Stimulated activated CD4-positive, alpha-beta T cell treated with anti-CD3 and anti-CD28 coated beads, Interleukin-15, amount 100 ng/mL, for 1 hour (primary cell): ENCODE results near the gene PMFBP1.

Source experiments
- DNase-seq, 2 donors: peaks; one replicate each; pipeline ENCODE4 v3.0.0-alpha.2; 2020; ENCODE audit warnings: low read depth in 1 of 2, low spot score in 1 of 2

The PMFBP1 gene

GRCh38 chr16:72134507-72134906, 37.4 kb downstream of the PMFBP1 start:
- DNase-seq, result no peak

DNA sequence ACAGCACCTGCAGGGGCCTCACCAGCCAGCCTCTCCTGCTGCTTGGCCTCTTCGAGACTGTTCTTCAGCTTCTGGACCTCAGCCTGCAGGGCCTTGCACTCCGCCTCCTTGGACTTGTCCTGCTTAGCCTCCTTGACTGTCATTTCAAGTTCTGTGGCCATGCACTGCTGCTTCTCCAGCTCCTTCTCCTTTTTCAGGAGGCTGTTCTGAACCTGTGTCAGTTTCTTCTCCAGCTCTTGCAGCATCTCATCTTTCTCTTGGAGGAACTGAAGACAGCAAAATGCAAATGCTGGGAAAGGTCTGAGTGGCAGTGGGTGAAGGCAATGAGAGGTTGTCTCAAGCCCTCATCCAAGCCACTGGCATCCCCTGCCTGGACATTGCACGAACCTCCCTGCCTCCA, 39.2 kb downstream of the PMFBP1 start:
- no peak for DNase-seq

GRCh38 chr16:72131036-72131435, 40.9 kb downstream of the PMFBP1 start:
- no peak for DNase-seq

GRCh38 chr16:72129976-72130656, 41.8 kb downstream of the PMFBP1 start:
- no peak for DNase-seq

DNA sequence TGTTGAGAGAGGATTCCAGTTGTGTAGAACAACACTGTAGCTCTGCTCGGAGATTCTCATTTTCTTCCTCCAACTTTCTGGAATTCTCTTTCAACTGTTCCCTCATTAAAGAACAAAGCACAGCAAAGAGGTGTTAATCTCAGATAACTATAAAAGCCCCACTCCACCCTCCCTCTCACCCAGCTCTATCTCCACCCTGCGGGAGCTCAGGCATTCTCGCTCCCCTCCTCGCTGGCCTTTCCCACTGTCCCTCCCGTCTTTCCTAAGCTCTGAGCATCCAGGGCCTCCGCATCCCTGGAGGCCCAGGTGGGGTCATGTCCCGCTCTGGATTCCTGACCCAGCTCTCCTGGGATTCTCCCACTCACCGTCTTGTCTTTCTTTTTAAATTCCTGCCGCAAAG, 43.3 kb downstream of the PMFBP1 start:
- no peak for DNase-seq

- DNase-seq, result no peak
Measured at GRCh38 chr16:72126429-72126765, 45.6 kb downstream of the PMFBP1 start.

- DNase-seq, result no peak
Measured at GRCh38 chr16:72125635-72126428, 46.1 kb downstream of the PMFBP1 start.

DNA sequence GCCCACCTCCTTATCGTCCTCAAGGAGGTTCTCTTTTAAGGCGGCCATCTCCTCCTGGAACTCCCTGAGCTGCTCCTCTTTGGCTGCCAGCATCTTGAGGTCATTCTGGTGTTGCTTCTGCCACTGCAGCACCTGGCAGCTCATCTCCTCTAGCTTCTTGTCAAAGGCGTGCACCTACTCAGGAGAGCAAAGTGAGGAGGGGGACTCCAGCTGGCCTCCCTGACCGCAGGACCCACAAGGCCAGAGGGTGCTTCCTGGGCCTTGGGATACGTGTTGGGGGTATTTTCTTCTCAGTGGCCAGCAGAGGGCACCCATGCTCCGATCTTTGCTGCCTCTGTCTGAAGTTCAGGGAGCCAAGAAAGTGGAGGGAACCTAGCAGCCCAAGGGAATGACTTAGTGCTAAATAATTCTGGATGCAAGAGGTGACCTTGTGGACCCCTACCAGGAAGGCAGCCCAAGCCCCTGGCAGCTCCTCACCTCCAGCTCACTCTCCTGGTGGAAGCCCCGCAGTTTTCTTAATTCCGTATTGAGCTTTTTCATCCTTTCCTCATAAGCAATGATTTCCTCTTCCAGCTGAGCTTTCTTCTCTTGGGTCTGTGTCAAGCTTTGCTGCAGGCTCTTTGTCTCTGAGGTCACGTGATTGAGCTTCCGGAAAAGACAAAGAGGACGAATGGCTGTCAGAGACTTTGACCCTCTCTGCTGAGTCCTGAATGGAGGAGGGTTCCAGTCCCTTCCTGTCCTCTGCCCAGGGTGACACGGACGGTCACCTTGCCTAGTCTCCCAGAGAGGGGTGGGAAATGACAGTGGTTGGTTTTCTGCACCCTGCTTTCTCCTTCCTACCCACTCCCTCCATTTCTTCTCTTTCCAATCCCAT, 47.0 kb downstream of the PMFBP1 start:
- peak in 1 of 2 donors; percentile 48 for DNase-seq

- DNase-seq, result no peak
Measured at GRCh38 chr16:72124148-72124547, 47.8 kb downstream of the PMFBP1 start.

- no peak for DNase-seq
Measured at GRCh38 chr16:72123426-72123825, 48.5 kb downstream of the PMFBP1 start.

- DNase-seq, result no peak
Measured at GRCh38 chr16:72122916-72123315, 49.0 kb downstream of the PMFBP1 start.

GRCh38 chr16:72122308-72122707, 49.6 kb downstream of the PMFBP1 start:
- DNase-seq, result no peak

DNA sequence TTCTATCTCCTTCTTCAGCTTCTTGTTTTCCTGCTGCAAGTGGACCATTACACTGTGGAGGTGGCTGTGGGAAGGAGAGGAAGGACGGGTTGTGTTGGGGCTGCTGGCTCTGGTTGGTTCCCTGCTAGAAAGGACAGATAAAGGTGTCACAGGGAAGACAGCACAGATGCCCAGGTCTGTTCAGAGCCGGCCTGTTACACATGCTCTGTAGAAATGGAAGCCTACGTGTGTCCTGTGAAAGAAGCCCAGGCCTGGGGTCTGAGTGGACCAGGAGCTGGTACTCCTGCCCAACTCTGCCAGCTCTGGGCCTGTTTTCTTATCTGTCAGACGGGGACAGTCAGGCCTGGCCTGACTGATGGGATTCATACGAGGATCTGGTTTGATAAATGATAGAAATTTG, 51.9 kb downstream of the PMFBP1 start:
- no peak for DNase-seq

DNA sequence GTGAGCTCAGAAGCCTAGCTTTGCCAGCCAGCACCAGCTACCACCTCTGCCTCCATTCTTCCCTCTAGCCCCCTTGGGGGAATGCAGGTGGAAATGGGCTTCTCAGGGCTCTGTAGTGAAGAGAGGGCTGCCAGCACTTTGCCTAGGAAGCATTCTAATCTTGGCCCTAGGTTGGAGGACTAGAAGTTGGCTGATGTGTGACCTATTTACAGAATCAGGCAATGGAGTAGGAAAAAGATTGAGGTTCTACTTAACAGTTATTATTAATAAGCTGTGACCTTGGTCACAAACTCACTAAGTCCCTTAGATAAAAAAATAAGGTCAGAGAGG, 58.4 kb downstream of the PMFBP1 start:
- DNase-seq, result no peak

DNA sequence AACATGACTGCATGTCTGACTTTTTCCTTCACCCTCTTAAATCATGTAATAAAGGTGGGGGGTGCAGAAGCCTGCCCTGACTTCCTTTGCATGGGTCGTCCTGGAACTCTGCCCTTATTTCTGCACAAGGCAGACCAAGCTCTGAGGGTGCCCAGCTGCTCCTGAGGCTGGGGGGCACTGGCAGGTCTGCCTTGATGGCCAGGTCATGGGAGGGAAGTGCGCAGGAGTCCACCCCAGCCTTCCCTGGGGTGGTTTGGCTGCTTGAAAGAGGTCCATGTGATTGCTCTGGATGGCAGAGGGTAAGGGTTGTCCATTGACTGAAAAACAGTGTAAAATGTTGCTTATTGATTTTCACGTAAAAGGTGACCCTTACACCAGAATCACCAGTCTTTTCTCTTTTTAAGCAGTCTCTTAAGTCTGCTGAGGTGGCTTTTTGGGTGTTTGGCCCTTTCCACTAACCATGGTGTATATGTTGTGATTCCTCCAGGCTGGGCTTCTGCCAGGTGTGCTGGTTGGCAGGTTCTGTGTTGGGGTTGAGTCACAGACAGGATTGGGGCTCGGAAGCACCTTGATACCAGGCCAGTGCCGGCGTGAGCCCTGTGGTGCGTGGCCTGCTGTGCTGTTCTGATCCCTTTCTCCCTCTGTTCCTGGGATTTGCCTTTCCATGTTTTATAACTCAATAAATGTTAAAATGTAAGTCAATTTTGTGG, 58.9 kb downstream of the PMFBP1 start:
- no peak for DNase-seq

- no peak for DNase-seq
Measured at GRCh38 chr16:72112452-72112792, 59.5 kb downstream of the PMFBP1 start.

- DNase-seq, result no peak
Measured at GRCh38 chr16:72111657-72112451, 60.1 kb downstream of the PMFBP1 start.

GRCh38 chr16:72110662-72111615, 61.0 kb downstream of the PMFBP1 start:
- no peak for DNase-seq

- DNase-seq, result no peak
Measured at GRCh38 chr16:72109966-72110530, 61.9 kb downstream of the PMFBP1 start.
